Tibial artery (tissue), 4 donors: ENCODE results near the gene SNRPA1.

Source experiments
- DNase-seq, 2 donors: peaks; one replicate each; pipeline ENCODE4 v3.0.0-alpha.2; 2019
- H3K27ac ChIP-seq, 2 donors: fragments of 200-600 bp; sonication (generic) in 1 of 2; 1 replicate in 1 of 2; 2 replicates in 1 of 2; pipeline ENCODE4 v1.5.1; 2018 to 2019; ENCODE audit warnings: mild to moderate bottlenecking in 1 of 2
- H3K27me3 ChIP-seq, 2 donors: fragments of 200-600 bp; sonication (generic) in 1 of 2; one replicate each; pipeline versions ENCODE4 v1.5.1 to v1.6.0; 2016 to 2019
- H3K36me3 ChIP-seq, 3 donors: fragments of 200-600 bp; sonication (generic) in 2 of 3; one replicate each; pipeline ENCODE4 v1.5.1; 2016 to 2019; ENCODE audit warnings: mild to moderate bottlenecking in 2 of 3
- H3K4me1 ChIP-seq, 4 donors: fragments of 200-600 bp; sonication (generic) in 2 of 4; 1 replicate in 3 of 4; 2 replicates in 1 of 4; pipeline ENCODE4 v1.5.1; 2016 to 2019
- H3K4me3 ChIP-seq, 2 donors: fragments of 200-600 bp; sonication (generic) in 1 of 2; 1 replicate in 1 of 2; 2 replicates in 1 of 2; pipeline ENCODE4 v1.5.1; 2018 to 2019; ENCODE audit warnings: mild to moderate bottlenecking in 2 of 2
- H3K9me3 ChIP-seq, 3 donors: fragments of 200-600 bp; sonication (generic) in 1 of 3; one replicate each; pipeline ENCODE4 v1.5.1; 2016 to 2019
- CTCF ChIP-seq, 2 experiments: fragments of 200-600 bp in 1 of 2; fragments of 450-650 bp in 1 of 2; IDR thresholded peaks; one replicate each; pipeline ENCODE4 v1.5.1; 2017 to 2019; ENCODE audit warnings: antibody characterized with exemption in 2 of 2, mild to moderate bottlenecking in 1 of 2, moderate library complexity in 1 of 2
- intact Hi-C: fragments of 100-400 bp; cut with DNase I; formaldehyde crosslinking; loops from one replicate; pipeline ENCODE4 v1.15.0; 2023; ENCODE audit warnings: low total_unique reads

SNRPA1 gene

DNA sequence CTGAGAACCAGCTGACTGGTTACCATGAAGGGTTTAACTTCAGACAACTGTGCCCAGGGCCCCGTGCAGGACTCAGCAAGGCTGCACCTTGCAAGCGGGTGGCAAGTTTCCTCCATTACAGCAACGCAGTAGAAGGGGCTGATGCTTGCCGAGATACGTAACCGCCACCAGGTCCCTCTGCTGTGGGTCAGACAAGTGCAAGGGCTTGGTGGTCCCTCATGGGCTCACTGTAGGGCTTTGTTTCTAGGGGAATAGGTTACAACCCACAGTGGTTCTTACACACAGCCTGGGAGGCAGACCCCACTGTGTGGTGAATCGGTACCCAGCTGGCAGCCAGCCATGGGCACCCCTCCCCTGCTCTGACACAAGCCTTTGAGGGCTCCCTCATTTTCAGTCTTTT is 15.5 kb upstream of the SNRPA1 start:
- intact Hi-C loops = no loop called here
- no peaks in the 10 kb centered on the region for H3K9me3 ChIP-seq
- H3K4me3 ChIP-seq = no peak overlapping the region
- no peak for DNase-seq
- no peaks in the 10 kb centered on the region for H3K36me3 ChIP-seq
- H3K4me1 ChIP-seq = no peaks in the 10 kb centered on the region
- peaks cover 0 to 23% of the 10 kb centered on the region in 2 donors for H3K27me3 ChIP-seq
- no peak overlapping the region for H3K27ac ChIP-seq
- no peak for TF ChIP-seq CTCF (IDR thresholded peaks at IDR 0.05)

DNA sequence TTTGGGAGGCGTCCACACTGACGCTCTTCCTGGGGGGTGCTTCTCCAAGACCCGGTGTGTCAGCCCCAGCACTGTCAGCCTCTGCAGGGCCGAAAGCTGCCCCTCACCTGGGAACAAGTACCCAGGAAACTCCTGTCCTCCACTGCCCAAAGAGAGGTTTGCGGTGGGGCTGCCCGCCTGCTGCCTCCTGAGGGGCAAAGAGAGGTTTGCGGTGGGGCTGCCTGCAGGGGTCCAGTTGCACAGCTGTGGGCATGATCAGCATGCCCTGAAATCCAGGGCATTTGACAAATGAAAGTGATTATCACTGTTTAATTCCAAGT is 15.1 kb upstream of the SNRPA1 start:
- intact Hi-C loops = no loop called here
- Histone ChIP-seq H3K4me3 (no peak overlapping the region), H3K36me3 (no peaks in the 10 kb centered on the region), H3K9me3 (no peaks in the 10 kb centered on the region), H3K27ac (no peak overlapping the region), H3K27me3 (peaks cover 0 to 23% of the 10 kb centered on the region in 2 donors), H3K4me1 (no peaks in the 10 kb centered on the region)
- DNase-seq = no peak
- TF ChIP-seq CTCF (IDR thresholded peaks at IDR 0.05) = no peak

GRCh38 chr15:101309436-101310160 is 14.6 kb upstream of the SNRPA1 start:
- H3K9me3 ChIP-seq = no peaks in the 10 kb centered on the region
- TF ChIP-seq CTCF (IDR thresholded peaks at IDR 0.05) = no peak
- H3K27ac ChIP-seq = no peak overlapping the region
- peaks cover 0 to 23% of the 10 kb centered on the region in 2 donors for H3K27me3 ChIP-seq
- no peaks in the 10 kb centered on the region for H3K36me3 ChIP-seq
- no peaks in the 10 kb centered on the region for H3K4me1 ChIP-seq
- intact Hi-C loops = no loop called here
- DNase-seq = no peak
- no peak overlapping the region for H3K4me3 ChIP-seq

DNA sequence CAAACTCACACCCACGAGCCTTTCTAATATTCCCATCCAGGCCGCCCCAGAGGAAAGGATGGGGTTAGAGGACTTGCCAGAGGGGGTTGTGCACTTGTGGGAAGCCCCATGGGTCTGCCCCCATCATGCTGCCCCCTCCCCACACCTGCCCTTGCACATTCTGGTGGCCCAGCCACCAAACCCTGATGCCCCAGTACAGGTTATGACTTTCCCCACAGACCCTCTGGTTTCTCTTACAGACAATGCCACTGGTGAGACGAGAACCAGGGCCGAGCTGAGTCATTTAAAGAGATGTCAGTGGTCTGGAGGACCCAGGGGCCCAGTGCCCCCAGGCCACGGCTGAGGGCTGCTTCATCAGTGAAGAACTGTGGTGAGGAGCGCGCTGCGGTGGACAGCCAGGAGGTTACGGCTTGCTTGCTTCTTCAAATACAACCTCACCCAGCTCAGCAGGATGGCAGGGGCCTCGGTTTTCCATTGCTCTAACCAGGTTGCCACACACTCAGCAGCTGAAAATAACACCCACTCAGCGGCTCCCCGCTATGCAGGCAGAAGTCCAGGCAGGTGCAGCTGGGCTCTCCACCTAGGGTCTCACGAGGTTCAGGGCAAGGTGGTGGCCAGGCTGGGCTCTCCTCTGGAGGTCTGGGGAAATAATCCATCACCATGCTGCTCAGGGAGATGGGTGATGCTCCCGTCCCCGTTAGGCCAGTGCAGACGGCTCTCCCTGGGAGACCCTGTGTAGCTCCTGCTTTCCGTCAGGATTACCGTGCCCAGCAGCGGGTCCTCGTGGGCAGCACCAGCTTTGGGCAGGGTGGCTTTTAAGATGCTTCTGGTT is 13.8 kb upstream of the SNRPA1 start:
- intact Hi-C loops = no loop called here
- no peak for DNase-seq
- H3K27me3 ChIP-seq = peaks cover 0 to 23% of the 10 kb centered on the region in 2 donors
- TF ChIP-seq CTCF (IDR thresholded peaks at IDR 0.05) = no peak
- H3K27ac ChIP-seq = no peak overlapping the region
- H3K9me3 ChIP-seq = no peaks in the 10 kb centered on the region
- H3K4me3 ChIP-seq = no peak overlapping the region
- no peaks in the 10 kb centered on the region for H3K4me1 ChIP-seq
- H3K36me3 ChIP-seq = no peaks in the 10 kb centered on the region

DNA sequence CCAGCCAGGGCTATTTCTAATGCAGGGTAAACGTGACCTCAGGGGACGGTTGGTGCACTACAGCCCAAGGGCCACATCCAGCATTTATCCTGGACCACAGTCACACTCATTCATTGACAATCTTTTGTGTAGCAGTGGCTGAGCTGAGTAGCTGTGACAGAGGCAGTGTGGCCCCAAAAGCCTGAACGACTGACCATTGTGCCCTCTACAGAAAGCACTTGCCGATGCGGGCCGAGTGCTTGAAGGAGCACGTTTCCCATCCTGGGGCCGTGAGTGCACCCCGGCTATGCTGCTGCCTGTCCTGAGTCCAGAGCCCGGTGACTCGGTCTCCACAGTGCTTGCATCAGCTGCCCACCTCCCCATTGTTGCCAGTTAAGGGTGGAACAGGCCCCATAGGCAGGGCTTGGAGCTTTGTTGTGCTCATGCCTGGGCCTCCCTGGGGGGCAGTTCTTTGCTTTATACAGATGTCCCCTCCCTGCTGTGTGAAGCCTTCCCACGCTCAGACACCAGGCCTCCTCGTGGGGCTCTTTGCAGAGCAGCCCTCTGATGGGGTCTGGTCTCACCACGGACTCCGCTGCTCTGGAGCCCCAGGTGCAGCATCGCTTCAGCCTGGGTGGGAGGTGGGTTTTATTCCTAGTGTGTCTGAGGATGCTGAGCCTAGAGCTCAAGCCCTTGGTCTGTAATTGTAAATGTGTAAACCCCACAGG is 13.0 kb upstream of the SNRPA1 start:
- Histone ChIP-seq H3K36me3 (no peaks in the 10 kb centered on the region), H3K4me1 (no peaks in the 10 kb centered on the region), H3K27me3 (peaks cover 0 to 23% of the 10 kb centered on the region in 2 donors), H3K27ac (no peak overlapping the region), H3K9me3 (no peaks in the 10 kb centered on the region), H3K4me3 (no peak overlapping the region)
- intact Hi-C loops = no loop called here
- TF ChIP-seq CTCF (IDR thresholded peaks at IDR 0.05) = no peak
- DNase-seq = no peak
